NCI-H510A (cell line): ENCODE results near the gene ATP6V0A1.
"Not testable (repeated sequence)": the region's sequence is repeated elsewhere in the genome, so short reads cannot be mapped to it uniquely, and the experiment has no call there.

Source experiments
- DNase-seq: peaks from one replicate; lab custom pipeline; 2025; lab: John Stamatoyannopoulos, UW

ATP6V0A1 gene

DNA sequence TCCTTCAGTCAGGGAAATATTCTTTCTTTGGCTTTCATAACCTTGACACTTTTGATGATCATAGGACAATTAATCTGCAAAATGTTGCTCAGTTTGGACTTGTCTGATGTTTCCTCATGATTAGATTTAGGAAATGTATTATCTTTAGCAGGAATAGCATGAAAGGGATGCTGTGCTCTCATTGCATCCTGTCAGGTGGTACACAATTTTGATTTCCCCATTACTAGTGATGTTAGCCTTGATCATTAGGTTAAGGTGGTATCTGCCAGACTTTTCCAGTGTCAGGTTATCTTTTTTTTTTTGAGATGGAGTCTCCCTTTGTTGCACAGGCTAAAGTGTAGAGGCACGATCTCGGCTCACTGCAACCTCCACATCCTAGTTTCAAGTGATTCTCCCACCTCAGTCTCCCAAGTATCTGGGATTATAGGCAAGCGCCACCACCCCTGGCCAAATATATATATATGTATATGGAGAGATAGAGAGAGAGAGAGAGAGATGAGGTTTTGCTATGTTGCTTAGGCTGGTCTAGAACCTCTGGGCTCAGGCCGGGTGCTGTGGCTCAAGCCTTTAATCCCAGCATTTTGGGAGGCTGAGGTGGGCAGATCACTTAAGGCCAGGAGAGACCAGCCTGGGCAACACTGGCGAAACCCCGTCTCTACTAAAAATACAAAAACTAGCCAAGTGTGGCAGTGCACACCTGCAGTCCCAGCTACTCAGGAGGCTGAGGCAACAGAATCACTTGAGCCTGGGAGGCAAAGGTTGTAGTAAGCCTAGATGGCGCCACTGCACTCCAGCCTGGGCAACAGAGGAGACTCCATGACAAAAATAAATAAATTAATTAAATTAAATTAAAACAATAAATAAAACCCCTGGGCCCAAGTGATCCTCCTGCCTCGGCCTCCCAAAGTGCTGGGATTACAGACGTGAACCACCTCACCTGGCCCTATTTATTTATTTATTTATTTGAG, 19.8 kb upstream of the ATP6V0A1 start:
- no peak for DNase-seq

DNA sequence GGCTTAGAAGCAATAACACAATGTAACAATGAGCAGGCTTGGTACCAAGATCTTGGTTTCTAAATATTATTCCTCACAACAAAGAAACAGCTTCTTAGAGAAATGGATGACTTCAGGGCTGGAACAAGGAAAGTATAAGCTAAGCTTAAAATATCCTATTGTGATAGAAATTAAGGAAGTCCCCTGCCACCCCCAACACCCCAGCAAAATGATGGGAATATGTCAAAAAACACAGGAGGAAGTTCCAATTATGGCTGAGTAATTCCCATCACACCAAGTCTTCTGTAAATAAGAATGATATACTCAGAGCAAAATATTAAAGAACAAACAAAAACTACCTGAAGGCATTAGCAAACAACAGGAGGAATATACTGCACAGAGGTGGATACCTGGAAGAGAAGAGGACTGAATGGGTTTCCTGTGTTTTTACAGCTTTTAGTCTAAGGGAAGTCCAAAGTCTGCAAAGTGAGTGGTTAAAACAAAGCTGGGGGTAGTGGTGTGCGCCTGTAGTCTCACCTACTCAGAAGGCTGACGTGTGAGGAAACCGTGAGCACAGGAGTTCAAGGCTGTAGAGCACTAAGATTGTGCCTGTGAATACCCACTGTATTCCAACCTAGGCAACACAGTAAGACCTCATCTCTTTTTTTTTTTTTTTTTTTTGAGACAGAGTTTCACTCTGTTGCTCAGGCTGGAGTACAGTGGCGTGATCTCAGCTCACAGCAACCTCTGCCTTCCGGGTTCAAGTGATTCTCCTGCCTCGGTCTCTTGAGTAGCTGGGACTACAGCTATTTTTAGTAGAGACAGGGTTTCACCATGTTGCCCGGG, 17.1 kb upstream of the ATP6V0A1 start:
- DNase-seq = no peak

DNA sequence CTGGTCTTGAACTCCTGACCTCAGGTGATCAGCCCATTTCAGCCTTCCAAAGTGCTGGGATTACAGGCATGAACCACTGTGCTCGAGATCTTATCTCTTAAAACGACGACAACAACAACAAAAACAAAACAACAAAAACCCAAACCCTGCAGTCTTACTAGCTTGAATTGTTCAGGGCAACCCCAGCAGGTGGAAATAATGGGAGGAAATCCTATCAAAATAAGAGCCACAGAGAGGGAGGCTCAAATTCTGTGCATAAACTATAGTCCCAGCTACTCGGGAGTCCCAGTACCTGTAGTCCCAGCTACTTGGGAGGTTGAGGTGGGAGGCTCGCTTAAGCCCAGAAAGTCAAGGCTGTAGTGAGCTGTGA, 16.5 kb upstream of the ATP6V0A1 start:
- no peak for DNase-seq

DNA sequence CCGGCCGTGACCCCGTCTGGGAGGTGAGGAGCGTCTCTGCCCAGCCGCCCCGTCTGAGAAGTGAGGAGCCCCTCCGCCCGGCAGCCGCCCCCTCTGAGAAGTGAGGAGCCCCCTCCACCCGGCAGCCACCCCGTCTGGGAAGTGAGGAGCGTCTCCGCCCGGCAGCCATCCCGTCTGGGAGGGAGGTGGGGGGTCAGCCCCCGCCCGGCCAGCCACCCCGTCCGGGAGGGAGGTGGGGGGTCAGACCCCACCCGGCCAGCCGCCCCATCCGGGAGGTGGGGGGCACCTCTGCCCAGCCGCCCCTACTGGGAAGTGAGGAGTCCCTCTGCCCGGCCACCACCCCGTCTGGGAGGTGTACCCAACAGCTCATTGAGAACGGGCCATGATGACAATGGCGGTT, 9.5 kb upstream of the ATP6V0A1 start:
- DNase-seq = not testable (repeated sequence)

DNA sequence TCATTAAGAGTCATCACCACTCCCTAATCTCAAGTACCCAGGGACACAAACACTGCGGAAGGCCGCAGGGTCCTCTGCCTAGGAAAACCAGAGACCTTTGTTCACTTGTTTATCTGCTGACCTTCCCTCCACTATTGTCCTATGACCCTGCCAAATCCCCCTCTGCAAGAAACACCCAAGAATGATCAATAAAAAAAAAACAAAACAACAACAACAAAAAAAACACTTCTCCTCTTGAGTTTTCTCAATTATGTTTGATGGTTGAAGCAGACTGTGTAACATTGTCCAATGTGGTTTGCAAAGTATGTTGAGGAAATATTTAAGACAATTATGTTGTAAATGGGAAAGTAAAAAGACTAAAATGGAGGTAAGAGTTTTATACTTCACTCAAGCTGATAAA, 8.8 kb upstream of the ATP6V0A1 start:
- DNase-seq = not testable (repeated sequence)

DNA sequence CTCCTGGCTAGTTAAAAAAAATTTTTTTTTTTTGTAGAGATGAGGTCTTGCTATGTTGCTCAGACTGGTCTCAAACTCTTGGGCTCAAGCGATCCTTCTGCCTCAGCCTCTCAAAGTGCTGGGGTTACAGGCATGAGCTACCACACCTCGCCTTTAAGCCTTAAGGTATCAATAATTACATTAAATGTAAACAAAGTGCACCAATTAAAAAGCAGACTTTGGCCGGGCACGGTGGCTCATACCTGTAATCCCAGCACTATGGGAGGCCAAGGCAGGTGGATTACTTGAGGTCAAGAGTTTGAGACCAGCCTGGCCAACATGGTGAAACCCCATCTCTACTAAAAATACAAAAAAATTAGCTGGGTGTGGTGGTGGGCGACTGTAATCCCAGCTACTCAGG, 7.4 kb upstream of the ATP6V0A1 start:
- DNase-seq = not testable (repeated sequence)

DNA sequence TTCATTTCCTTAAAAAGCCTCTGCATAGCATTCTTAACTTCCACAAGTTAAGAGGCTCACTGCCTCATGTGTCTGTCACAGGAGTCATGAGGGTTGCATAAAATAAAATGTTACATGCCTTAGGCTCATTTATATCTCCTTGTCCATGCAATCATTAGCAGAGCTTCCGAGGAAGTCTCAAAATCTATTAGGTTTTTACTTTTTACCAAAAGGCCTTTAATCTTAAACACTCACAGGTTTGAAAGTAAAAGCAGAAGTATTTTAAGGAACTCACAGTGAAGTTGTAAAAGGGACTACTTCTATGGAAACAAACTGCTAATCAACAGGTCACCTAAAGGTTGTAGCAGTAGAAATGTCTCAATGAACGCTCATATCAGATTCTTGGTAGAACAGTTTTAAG, 5.2 kb upstream of the ATP6V0A1 start:
- no peak for DNase-seq

DNA sequence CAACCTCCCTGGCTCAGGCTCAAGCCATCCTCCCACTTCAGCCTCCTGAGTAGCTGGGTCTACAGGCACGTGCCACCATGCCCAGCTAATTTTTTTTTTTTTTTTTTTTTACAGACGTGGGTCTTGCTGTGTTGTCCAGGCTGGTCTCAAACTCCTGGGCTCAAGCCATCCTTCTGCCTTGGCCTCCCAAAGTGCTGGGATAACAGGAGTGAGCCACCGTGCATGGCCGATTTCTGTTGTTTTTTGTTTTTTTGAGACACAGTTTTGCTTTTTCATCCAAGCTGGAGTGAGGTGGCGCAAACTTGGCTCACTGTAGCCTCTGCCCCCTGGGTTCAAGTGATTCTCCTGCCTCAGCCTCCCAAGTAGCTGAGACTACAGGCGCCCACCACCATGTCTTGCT, 3.7 kb upstream of the ATP6V0A1 start:
- not testable (repeated sequence) for DNase-seq

DNA sequence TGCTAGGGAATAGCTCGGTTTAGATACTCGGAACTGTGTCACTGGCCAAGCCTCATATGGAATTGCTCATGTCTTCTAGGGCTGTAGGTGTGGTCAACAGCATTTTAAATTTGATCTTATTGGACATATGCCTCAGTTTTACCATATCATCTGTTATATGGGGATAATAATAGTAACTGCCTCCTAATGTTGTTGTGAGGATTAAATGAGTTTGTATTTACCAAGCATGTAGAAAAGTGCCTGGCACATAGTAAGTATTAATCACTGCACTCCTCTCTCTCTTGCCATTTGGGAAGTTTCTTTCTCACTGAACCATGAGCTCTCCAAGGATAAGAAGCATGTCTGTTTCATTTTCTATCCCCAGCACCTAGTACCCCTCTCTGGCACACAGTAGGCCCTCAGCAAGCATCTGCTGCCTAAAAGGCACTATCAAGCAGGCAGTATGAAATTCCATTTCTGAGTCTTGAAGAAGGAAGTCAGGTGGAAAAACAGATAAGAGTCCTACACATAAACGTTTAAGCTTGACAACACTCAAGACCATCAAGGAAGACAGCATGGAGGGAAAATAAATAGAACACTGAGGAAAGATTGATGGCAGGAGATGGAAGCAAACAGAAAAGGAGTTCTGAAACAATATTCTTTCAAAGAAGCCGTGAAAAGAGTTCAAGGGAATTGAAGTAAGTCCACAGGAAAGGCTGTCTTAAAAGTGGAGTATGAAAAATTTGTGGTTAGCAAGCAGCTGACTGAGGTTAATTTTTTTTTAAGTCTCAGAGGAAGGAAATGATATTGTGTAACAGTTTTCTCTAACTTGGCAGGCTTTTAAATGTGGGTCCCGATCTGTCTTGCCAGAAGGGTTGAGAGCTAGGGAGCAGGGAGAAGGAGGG, 2.2 kb upstream of the ATP6V0A1 start:
- DNase-seq = no peak

DNA sequence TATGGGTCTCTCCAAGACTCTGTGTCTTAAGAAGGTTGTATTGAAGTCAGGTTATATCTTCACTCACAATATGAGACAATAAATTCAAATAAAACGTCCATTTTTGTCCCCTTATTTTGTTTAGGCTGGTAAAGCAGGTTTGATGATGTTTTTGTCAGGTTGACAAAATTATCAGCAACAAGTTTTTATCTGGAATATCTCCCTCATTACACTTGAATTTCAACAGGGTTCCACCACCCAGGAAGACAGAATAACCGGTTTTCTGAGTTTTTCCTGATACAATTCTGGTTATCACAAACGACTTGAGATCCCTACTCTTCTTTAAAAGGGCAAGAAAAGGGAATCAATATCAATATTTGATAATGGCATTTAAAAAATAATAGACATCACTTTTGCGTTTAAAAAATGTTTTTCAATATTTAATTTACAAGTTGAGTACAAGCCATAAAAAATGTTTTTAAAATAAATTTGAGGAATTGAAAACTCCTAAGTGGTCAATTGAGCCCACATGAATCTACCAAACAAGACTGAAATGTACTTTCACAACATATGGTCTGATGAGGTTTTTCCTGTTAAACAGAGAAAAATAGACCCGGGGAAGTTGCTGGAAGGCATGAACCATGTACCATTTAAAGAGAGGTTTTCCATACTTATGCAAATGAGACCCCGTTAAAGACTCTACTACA, 1.4 kb upstream of the ATP6V0A1 start:
- no peak for DNase-seq

DNA sequence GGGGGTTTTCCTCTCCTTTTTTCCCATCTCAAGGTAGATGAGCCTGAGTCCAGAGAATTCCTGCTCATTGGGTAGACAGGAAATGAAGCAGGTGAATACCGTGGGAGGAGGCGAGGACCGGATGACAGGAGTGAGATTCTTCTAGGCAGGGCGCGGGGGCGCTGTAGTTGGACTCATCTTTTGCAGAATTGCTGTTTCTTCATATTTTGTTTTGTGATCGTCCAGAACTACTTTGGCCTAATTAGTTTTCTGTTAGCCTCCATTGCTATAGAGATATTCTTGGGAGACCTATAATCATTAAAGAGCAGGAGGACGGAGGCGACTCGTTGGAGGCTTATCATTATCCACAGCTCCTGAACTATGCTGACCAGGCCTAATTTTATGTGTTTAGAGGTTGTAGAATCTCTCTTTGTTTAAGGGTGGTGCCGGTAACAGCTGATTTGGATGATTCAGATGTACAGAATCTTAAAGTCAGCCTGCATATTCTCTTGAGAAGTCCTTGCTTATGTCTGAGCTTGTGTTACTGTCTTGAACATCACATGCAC, 650 bp downstream of the ATP6V0A1 start:
- DNase-seq = peak; percentile 9

DNA sequence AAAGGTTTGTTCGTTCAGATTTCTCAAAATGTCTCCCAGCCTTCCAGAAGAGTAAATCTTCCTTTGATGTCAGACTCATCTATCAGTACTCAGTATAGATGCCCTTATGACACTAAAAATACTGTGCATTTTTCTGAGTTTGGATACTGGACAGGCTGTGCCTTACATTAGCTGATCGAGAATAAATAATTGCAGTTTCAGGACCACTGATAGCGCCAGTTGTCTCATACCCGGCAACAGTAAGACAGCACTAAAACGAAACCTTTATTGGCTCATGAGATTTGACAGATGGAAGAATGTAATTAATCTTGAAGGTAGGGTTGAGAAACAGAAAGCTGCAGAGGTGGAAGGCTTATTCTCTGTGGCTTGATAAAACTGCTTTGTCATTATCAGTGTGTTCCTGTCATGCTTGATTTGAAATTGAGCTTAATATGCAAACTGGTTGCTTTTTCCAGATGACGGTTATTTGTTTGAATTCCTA, 1.2 kb downstream of the ATP6V0A1 start:
- no peak for DNase-seq

DNA sequence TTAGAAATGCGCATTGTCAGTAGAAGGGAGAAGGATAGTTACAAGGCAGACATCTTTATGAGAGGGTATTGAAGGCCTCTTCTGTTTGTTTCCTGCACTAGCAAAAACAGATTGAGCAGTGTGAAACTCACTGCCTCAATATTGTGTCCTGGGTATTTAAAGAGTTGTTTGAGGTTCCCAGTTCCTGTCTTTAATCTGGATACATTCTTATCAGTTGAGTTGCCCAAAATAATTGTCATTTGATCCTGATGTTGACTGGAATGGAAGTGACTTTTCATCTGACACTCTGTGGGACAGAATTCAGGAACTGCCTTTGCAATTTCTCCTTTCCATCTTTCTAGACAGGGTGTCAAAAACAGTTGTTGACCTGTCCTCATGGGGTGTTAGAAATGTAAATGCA, 1.7 kb downstream of the ATP6V0A1 start:
- DNase-seq = no peak

DNA sequence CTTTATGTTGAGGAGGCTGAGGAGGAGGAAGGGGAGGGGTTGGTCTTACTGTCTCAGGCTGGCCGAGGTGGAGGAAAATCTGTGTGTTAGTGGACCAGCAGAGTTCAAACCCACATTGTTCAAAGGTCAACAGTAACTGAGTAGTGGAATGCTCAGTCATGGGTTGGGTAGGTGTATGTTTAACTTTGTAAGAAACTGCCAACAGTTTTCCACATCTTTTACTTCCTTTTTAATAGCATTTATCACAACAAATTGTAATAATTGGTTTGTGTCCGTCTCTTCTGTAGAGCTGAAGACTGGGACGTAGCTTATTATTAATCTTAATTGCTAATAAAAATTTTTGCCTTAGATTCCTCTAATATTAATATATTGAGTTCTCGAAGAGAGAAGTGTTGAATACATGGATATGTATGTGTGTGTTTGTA, 5.3 kb downstream of the ATP6V0A1 start:
- no peak for DNase-seq

DNA sequence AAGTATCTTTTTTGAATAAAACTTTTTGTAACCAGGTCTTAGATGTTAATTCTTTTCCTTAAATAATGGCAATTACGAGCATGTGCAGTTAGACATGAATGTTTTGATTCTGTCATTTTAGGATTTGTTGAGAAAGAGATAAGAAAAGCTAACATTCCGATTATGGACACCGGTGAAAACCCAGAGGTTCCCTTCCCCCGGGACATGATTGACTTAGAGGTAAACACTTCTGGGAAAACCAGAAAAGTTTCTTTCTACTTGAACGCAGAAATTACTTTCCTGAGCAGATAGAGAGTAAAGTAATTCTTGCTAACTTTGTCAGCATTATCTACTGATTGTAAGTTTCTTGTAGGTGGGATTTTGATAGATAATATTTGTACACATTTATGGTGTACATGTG, 9.2 kb downstream of the ATP6V0A1 start:
- DNase-seq = no peak

DNA sequence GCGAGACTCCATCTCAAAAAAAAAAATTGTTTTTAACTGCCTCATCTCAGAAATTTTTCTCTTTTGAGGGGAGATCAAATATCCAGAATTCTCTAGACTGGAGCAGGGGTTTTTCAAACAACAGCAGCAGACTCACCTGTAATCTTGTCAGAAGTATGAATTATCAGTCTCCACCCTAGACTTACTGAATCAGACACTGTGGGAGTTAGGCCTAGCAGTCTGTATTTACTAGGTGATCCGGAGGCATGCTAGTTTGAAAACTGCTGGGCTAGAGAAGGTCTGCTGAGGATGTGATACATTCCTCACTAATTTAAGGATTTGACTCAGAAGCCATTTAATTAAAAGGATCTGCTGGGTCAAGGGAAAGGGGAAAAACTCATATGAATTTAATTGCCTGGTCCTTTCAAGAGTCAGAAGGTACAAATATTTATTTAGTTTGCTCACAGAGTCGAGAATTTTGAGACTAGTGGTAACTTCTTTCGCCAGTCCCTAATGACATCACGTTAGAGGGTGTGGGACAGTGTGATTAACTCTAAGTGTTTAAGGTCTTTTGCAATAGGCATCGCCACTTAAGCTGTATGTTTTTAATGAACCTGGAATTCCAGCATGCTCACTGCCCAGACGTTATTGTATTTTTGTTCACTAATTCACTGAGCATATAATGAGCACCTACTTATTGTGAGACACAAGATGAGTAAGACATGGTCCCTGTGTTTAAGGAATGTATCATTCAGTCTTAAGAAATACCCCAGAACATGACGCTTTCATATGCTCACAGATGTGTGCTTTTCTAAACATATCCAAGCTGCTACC, 14.2 kb downstream of the ATP6V0A1 start:
- no peak for DNase-seq

DNA sequence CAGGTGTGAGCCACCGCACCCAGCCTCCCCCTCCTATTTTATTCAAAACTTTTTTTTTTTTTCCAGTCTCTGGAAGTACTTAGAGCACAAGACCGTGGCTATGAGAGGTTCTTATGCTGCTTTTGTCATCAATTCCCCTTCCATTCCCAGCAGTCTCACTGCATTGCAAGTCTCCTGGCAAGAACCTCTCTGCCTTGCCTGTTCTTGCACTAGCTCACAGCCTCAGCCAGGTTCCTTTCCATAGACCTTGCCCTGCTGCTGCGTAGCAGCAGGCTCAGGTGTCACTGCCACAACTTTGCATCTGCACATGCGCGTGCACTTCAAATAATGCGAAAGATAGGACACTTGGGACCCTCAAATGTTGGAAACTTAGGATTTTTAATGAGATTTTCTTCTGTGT, 15.6 kb downstream of the ATP6V0A1 start:
- DNase-seq = no peak

DNA sequence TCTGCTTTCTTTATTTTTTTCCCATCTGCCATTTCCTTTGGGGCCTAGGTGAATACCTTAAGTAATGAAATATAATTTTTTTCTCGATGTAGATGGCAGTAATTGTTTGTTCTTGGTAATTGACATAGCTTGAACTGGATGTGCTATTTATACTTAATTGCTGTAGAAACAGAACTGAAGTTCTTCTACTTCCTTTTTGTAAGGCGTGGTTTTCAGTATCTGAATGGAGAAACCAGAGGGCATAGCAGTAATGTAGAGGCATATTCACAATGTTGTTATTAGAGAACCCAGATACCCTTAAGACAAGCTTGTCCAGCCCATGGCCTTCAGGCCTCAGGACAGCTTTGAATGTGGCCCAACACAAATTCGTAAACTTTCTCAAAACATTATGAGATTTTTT, 16.4 kb downstream of the ATP6V0A1 start:
- DNase-seq = no peak

DNA sequence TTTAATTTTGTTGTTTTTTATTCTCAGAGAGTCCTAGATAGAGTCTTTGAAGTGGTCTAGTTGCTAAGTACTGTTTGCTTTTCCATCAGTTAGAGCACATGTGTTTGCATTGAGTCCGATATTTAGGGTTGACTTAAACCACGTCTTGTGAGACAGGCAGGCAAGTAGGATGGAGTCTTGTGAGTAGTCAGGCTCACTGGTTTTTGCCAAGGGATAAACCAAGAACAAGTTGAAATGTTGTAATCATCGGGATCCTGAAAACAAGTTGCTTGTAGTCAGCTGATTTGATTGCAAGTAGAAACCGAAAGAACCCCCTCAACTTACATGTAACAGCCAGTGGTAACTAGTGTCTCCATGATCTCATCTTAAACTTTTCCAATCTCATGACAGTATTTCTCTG, 17.2 kb downstream of the ATP6V0A1 start:
- DNase-seq = no peak

DNA sequence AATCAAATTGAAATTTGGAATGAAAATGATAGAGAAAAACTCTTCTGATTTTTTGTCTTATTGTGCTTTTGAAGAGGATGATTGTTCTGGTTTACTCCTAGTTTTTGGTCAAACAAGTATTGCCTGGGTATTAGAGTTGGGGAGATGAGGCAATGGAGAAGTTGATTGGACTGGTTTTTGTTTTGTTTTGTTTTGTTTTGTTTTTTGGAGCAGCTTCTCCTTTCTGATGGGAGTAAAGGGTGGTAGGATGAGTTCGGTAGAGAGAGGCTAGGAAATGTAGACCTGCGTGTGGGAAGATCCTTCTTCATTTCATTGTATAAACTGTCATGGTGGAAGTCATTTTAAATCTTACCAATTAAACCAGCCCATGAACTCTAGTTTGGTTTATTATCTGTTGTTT, 17.7 kb downstream of the ATP6V0A1 start:
- DNase-seq = no peak
